WERI-Rb-1 (cell line): ENCODE results near the gene LTBR.

Source experiments
- DNase-seq: peaks from one replicate; pipeline ENCODE4 v3.0.0-alpha.2; 2020
- H3K27ac ChIP-seq: fragments of 250-450 bp; sonication (Bioruptor Pico); 2 replicates; pipeline ENCODE4 v1.5.1; 2020; ENCODE audit warnings: mild to moderate bottlenecking, moderate library complexity
- H3K27me3 ChIP-seq: fragments of 250-450 bp; sonication (Bioruptor Pico); 2 replicates; pipeline ENCODE4 v1.5.1; 2021; ENCODE audit warnings: mild to moderate bottlenecking, low read depth, moderate library complexity; ENCODE audit not compliant: insufficient read depth, severe bottlenecking
- H3K36me3 ChIP-seq: fragments of 250-450 bp; sonication (Bioruptor Pico); 2 replicates; pipeline ENCODE4 v1.5.1; 2020; ENCODE audit warnings: mild to moderate bottlenecking, moderate library complexity
- H3K4me3 ChIP-seq: 2 replicates; pipeline ENCODE4 v1.5.1; 2011; ENCODE audit warnings: low read depth, mild to moderate bottlenecking, control low read depth, low read length
- H3K9me3 ChIP-seq: fragments of 250-450 bp; sonication (Bioruptor Pico); 2 replicates; pipeline ENCODE4 v1.5.1; 2021; ENCODE audit warnings: mild to moderate bottlenecking, moderate library complexity; ENCODE audit not compliant: severe bottlenecking
- TF ChIP-seq, protein P1 (sequence below): IDR thresholded peaks from 2 replicates; pipeline ENCODE4 v1.5.1; 2011; ENCODE audit warnings: low read depth, mild to moderate bottlenecking, control low read depth, inconsistent platforms, low read length

LTBR gene

DNA sequence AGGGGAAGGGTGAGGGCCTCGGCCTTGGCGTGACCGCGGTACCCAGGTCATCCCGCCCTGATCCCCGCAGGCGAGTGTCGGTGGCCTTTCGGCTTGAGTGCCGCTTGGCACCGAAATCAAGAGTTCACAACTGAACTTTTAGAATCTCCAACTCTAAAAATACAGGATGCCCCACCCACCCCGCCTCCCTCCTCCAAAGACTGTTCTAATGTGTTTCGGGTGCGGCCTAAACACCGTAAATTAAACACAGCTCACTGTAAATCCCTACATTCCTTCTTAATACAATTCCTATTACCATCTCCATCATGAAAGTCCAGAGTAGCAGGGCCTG, 20.0 kb upstream of the LTBR start:
- no peaks in the 10 kb centered on the region for H3K36me3 ChIP-seq
- TF ChIP-seq, protein P1, sequence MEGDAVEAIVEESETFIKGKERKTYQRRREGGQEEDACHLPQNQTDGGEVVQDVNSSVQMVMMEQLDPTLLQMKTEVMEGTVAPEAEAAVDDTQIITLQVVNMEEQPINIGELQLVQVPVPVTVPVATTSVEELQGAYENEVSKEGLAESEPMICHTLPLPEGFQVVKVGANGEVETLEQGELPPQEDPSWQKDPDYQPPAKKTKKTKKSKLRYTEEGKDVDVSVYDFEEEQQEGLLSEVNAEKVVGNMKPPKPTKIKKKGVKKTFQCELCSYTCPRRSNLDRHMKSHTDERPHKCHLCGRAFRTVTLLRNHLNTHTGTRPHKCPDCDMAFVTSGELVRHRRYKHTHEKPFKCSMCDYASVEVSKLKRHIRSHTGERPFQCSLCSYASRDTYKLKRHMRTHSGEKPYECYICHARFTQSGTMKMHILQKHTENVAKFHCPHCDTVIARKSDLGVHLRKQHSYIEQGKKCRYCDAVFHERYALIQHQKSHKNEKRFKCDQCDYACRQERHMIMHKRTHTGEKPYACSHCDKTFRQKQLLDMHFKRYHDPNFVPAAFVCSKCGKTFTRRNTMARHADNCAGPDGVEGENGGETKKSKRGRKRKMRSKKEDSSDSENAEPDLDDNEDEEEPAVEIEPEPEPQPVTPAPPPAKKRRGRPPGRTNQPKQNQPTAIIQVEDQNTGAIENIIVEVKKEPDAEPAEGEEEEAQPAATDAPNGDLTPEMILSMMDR = no peak
- no peak overlapping the region for H3K4me3 ChIP-seq
- no peaks in the 10 kb centered on the region for H3K9me3 ChIP-seq
- no peak overlapping the region for H3K27ac ChIP-seq
- no peaks in the 10 kb centered on the region for H3K27me3 ChIP-seq
- DNase-seq = no peak

DNA sequence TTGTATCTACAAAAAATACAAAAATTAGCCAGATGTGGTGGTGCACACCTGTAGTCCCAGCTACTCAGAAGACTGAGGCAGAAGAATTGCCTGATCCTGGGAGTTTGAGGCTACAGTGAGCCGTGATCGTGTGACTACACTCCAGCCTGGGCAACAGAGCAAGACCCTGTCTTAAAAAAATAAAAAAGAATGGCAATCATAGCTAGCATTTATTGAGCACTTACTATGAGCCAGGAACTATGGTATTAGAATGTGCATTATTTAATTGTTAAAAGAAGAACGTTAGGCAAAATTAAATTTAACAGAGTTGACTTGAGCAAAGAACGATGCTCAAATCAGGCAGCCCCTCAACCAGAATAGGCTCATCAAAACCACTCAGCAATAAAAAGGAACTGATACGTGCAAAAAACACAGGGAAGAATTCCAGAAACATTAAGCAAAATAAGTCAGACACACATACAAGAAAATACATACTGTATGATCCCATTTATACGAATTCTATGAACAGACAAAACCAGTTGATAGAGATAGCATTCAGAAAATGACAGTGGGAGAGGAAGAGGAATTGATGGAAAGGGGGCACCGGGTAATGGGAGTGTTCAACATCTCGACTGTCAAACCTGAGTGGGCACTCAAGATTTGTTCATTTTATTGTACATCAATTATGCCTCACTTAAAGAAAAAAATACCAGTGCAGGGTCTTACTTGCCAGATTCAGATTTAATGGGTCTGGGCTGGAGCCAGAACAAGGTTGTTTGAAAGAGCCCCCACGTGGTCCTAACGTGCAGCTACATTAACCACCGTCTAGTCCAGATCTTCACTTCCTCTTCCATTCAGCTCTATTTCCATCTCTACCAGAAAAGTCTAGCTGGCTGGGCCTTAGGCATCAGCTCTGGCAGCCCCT, 16.6 kb upstream of the LTBR start:
- TF ChIP-seq, protein P1 = 0 out of 2 replicates have a peak, but pooled peaks have one; percentile 30
- Histone ChIP-seq H3K4me3 (no peak overlapping the region), H3K27ac (no peak overlapping the region), H3K9me3 (no peaks in the 10 kb centered on the region), H3K36me3 (no peaks in the 10 kb centered on the region), H3K27me3 (no peaks in the 10 kb centered on the region)
- DNase-seq = no peak

DNA sequence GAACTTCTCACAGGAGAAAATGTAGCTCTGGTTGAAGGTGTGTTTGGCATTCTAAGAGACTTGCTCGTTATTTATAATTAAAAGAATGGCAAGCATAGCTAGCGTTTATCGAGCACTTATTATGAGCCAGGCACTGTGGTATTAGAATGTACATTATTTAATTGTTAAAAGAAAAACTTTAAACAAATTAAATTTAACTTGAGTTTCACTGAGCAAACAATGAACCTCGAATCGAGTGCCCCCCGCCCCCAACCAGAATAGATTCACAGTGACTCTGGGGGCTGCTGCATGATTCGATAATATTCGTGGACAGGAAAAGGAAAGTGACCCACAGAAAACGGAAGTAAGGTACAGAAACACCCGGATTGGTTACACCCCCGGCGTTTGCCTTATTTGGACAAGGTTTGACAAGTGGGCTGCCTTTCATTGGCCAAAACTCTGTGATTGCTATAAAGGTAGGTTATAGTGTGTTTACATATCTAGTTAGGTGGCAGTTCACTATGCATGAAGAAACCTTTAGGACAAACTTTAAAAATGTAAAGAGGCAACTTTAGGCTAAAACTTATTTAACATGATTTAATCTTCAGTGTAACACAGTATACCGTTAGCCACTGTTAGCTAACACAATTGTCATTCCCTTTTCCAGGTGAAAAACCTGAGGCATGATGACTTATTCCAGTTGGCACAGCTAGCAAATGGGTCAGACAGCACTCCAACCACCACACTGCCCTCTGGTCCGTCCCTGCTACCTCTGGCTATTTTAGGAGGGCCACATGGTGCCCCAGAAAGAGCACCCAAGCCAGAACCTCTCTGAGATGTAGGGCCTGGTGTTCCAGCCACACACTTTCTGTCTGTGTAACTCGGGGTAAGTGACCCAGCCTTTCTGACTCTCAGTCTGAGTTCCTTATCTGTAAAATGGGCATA, 15.7 kb upstream of the LTBR start:
- Histone ChIP-seq H3K4me3 (no peak overlapping the region), H3K36me3 (no peaks in the 10 kb centered on the region), H3K27me3 (no peaks in the 10 kb centered on the region), H3K9me3 (no peaks in the 10 kb centered on the region), H3K27ac (no peak overlapping the region)
- TF ChIP-seq, protein P1 = no peak
- DNase-seq = no peak

DNA sequence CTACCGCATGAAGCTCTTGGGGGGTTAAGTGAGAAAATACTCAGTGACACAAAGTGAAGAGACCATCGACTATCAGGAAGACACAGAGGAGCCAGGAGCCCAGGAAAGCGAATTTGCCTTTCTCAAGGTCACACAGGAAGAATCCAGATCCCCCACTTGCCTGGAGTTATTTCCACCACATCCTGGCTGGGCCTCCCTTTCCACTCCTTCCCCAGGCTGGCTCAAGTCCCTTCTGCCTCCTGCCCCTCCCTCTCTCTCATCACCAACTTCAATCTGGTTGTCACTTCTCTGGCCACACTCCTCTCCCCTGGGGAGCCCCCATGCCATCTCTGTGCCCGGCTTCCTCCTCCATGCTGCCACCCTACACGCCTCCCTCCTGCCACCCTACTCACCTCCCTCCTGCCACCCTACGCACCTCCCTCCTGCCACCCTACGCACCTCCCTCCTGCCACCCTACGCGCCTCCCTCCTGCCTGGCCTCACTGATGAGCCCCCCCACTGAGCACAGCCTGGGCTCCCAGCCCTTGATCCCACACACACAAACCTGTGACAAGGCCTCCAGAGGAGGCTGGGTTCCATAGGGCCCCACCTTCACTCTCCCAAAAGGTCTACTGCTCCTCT, 14.9 kb upstream of the LTBR start:
- H3K4me3 ChIP-seq = no peak overlapping the region
- H3K27ac ChIP-seq = no peak overlapping the region
- no peaks in the 10 kb centered on the region for H3K36me3 ChIP-seq
- no peaks in the 10 kb centered on the region for H3K27me3 ChIP-seq
- no peaks in the 10 kb centered on the region for H3K9me3 ChIP-seq
- TF ChIP-seq, protein P1 = no peak
- DNase-seq = no peak

DNA sequence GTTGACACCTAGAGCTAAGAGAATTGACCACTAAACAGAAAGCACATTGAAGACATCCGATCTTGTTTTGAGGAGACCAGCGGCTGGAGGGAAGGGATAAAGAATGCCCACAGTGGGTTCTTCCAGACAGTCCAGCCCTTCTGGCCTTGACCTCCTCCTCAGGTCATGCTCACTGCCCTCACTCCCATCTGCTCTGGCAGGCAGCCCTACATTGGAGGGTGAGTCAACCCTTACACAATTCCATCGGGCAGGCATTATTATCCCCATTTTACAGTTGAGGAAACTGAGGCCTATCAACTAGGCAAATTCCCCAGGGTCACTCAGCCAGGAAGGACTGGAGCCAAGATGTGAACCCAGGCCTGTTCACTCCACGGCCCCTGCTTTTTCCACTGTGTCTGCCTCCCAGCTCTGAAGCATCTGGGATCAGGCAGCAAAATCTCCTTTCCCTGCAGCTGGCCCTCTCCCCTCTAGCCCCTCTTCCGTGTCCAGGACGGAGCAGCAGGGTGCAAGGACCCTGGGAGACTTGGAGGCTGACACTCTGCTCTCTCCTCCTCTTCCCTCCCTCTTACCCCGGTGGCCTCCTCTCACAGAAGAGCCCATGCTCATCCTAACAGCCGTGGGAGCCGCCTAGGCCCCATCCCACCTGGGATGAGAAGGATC, 13.9 kb upstream of the LTBR start:
- Histone ChIP-seq H3K36me3 (no peaks in the 10 kb centered on the region), H3K4me3 (no peak overlapping the region), H3K27me3 (no peaks in the 10 kb centered on the region), H3K9me3 (no peaks in the 10 kb centered on the region), H3K27ac (no peak overlapping the region; the same call in 1 of the 2 replicates)
- TF ChIP-seq, protein P1 = no peak
- no peak for DNase-seq
